ENCODE data around the gene PFN1. TPM values are rescaled to one million over a fixed set of nuclear protein-coding genes. Genes with fewer than 3 reads are reported as not detected.
A peak's percentile ranks its signal among the peaks of the same experiment; 100 is the strongest.

Gene PFN1
- total and polyA plus RNA-seq, 10 of the 15 experiments (the other 5 are each of a cell fraction or from before 2014, with no cell fraction given) = 154 to 3,892 (median 1,918) TPM

DNA sequence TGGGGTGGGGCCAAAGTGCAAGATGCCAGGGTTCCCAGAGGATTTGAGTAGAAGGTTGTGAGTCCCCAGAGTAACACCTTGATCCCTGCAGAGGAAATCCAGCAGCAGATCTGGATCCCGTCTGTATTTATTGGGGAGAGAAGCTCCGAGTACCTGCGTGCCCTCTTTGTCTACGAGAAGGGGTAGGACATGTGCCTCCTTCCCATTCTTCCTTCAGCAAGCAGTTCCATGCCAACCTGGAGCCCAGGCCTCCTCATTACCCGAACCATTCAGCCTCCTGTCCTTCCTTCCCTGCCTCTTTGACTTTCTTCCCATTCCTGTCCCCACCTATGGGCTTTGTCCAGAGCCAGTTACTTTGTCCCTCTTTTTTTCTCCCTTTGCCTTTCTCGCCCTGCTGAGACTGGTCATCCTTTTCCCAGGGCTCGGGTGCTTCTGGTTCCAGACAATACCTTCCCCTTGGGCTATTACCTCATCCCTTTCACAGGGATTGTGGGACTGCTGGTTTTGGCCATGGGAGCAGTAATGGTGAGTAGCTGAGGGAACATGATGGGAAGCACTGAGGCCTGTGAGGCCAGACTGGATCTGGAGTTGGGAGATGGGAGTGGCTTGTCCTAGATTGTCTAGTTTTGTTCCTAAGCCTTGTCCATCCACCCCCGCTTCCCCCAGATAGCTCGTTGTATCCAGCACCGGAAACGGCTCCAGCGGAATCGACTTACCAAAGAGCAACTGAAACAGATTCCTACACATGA is 5.4 kb downstream of the PFN1 start:
- no peak for TF ChIP-seq HDGF (IDR thresholded peaks at IDR 0.05)
- peak; percentile 69 for TF ChIP-seq POLR2A (IDR thresholded peaks at IDR 0.05; ENCODE audit: low read depth, low read length)
- no peak for TF ChIP-seq EZH2 (IDR thresholded peaks at IDR 0.05; ENCODE audit: borderline replicate concordance, control insufficient read depth, low read depth, low read length)
- TF ChIP-seq BMI1 (IDR thresholded peaks at IDR 0.05; ENCODE audit: borderline replicate concordance) = no peak
- TF ChIP-seq, protein P1, sequence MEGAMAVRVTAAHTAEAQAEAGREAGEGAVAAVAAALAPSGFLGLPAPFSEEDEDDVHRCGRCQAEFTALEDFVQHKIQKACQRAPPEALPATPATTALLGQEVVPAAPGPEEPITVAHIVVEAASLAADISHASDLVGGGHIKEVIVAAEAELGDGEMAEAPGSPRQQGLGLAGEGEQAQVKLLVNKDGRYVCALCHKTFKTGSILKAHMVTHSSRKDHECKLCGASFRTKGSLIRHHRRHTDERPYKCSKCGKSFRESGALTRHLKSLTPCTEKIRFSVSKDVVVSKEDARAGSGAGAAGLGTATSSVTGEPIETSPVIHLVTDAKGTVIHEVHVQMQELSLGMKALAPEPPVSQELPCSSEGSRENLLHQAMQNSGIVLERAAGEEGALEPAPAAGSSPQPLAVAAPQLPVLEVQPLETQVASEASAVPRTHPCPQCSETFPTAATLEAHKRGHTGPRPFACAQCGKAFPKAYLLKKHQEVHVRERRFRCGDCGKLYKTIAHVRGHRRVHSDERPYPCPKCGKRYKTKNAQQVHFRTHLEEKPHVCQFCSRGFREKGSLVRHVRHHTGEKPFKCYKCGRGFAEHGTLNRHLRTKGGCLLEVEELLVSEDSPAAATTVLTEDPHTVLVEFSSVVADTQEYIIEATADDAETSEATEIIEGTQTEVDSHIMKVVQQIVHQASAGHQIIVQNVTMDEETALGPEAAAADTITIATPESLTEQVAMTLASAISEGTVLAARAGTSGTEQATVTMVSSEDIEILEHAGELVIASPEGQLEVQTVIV (IDR thresholded peaks at IDR 0.05; ENCODE audit: borderline replicate concordance, partially characterized antibody) = no peak
- TF ChIP-seq NFYB (IDR thresholded peaks at IDR 0.05; ENCODE audit: insufficient read depth, low read depth, low read length) = no peak
- TF ChIP-seq HDAC6 (IDR thresholded peaks at IDR 0.05; ENCODE audit: unreplicated experiment) = no peak
- TF ChIP-seq SIX5 (IDR thresholded peaks at IDR 0.05; ENCODE audit: low read depth, low read length, severe bottlenecking) = no peak
- TF ChIP-seq, protein P2, sequence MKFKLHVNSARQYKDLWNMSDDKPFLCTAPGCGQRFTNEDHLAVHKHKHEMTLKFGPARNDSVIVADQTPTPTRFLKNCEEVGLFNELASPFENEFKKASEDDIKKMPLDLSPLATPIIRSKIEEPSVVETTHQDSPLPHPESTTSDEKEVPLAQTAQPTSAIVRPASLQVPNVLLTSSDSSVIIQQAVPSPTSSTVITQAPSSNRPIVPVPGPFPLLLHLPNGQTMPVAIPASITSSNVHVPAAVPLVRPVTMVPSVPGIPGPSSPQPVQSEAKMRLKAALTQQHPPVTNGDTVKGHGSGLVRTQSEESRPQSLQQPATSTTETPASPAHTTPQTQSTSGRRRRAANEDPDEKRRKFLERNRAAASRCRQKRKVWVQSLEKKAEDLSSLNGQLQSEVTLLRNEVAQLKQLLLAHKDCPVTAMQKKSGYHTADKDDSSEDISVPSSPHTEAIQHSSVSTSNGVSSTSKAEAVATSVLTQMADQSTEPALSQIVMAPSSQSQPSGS (IDR thresholded peaks at IDR 0.05; ENCODE audit: low read length) = no peak
- TF ChIP-seq POLR2AphosphoS5 (IDR thresholded peaks at IDR 0.05; ENCODE audit: low read length) = peak; percentile 57
- TF ChIP-seq TAF1 (IDR thresholded peaks at IDR 0.05; ENCODE audit: borderline replicate concordance, low read depth, low read length) = no peak
- Histone ChIP-seq H3K36me3 (ENCODE audit: control insufficient read depth in 2 of 2, insufficient read depth in 2 of 2, low read length in 1 of 2) (peaks cover 22% of the 10 kb centered on the region in 2 experiments), H3K27me3 (replicated peaks in 1 of 2; ENCODE audit: control insufficient read depth in 2 of 2, insufficient read depth in 2 of 2, low read length in 1 of 2) (no peaks in the 10 kb centered on the region), H3K27ac (ENCODE audit: control insufficient read depth, insufficient read depth) (peak overlapping the region; percentile 100), H3K4me3 (peak overlapping the region; percentile 85; the same call in 1 of the 2 replicates), H3K4me2 (ENCODE audit: control insufficient read depth, insufficient read depth) (peak overlapping the region; percentile 55), H4K20me1 (ENCODE audit: control insufficient read depth, insufficient read depth) (peaks cover 5% of the 10 kb centered on the region), H3K4me1 (ENCODE audit: control insufficient read depth, insufficient read depth, low read length) (peaks cover 46% of the 10 kb centered on the region), H3K9me3 (replicated peaks; ENCODE audit: control insufficient read depth, insufficient read depth, low read length) (no peaks in the 10 kb centered on the region), H3K79me2 (ENCODE audit: control insufficient read depth, insufficient read depth, low read length) (peaks cover 94% of the 10 kb centered on the region), H2AFZ (ENCODE audit: control insufficient read depth, low read depth, low read length) (no peak overlapping the region), H3K9ac (ENCODE audit: control insufficient read depth, insufficient read depth, low read length) (peak overlapping the region; percentile 44)
- CTCF ChIA-PET = no interaction called here
- no TSS peak for BruUV-seq (replicated peaks)
- RAD21 ChIA-PET (ENCODE audit: unreplicated experiment) = interaction anchor here (1.7 kb wide), 1 partner anchor 25 kb away, joined by 6 read pairs; the partner anchor contains the start of gene SPAG7
- POLR2A ChIA-PET = interaction anchor here (17.5 kb wide), 1 partner anchor 23 kb away, joined by 272 read pairs; the partner anchor contains the start of gene SPAG7
- no peak for DNase-seq (ENCODE audit: low read depth, low spot score)
- in situ Hi-C loops (cut with MboI) (no loop called here), intact Hi-C loops (cut with micrococcal nuclease; ENCODE audit: unreplicated experiment) (loop anchor here (5.0 kb wide), 1 partner anchor 294 kb away; no protein-coding TSS in a partner anchor)
- SMC1A ChIA-PET (ENCODE audit: uncharacterized antibody, unreplicated experiment) = interaction anchor here (7.1 kb wide), 1 partner anchor 24 kb away, joined by 50 read pairs; the partner anchor contains the start of gene SPAG7
- 97% methylated on average over 13 of the region's 13 CpGs for WGBS (ENCODE audit: insufficient coverage, insufficient replicate concordance, low lambda C conversion rate, missing lambda C conversion rate)
- no peak for ATAC-seq
- FAIRE-seq = no peak

All from GM12878 (cell line).